H9 (cell line): ENCODE results near the gene NFASC. TPM values are rescaled to one million over a fixed set of nuclear protein-coding genes. Genes with fewer than 3 reads are reported as not detected.

Experiments used
- DNase-seq: peaks from one replicate; pipeline ENCODE4 v3.0.0-alpha.2; 2017
- H2AFZ ChIP-seq: one replicate; pipeline ENCODE4 v1.6.1; 2013; ENCODE audit warnings: mild to moderate bottlenecking, low read length, control low read depth, moderate library complexity
- H2AK5ac ChIP-seq: 2 replicates; pipeline ENCODE4 v1.6.1; 2013; ENCODE audit warnings: low read length, control low read depth, mixed read lengths; ENCODE audit not compliant: insufficient read length
- H2BK120ac ChIP-seq: one replicate; pipeline ENCODE4 v1.6.1; 2013; ENCODE audit warnings: low read depth, mild to moderate bottlenecking, low read length, control low read depth, inconsistent platforms; ENCODE audit not compliant: poor library complexity, severe bottlenecking
- H2BK12ac ChIP-seq: 2 replicates; pipeline ENCODE4 v1.6.1; 2013; ENCODE audit warnings: low read length, control low read depth, mixed read lengths, low read depth; ENCODE audit not compliant: insufficient read length
- H2BK15ac ChIP-seq: 2 replicates; pipeline ENCODE4 v1.6.1; 2013; ENCODE audit warnings: low read depth, low read length, control low read depth
- H2BK20ac ChIP-seq: one replicate; pipeline ENCODE4 v1.6.1; 2013; ENCODE audit warnings: low read depth, mild to moderate bottlenecking, low read length, control low read depth, inconsistent platforms; ENCODE audit not compliant: poor library complexity, severe bottlenecking
- H2BK5ac ChIP-seq: 2 replicates; pipeline ENCODE4 v1.6.1; 2013; ENCODE audit warnings: low read length, control low read depth, mixed read lengths; ENCODE audit not compliant: insufficient read length
- H3K14ac ChIP-seq: 2 replicates; pipeline ENCODE4 v1.6.1; 2013; ENCODE audit warnings: low read length, control low read depth; ENCODE audit not compliant: insufficient read depth
- H3K18ac ChIP-seq: 2 replicates; pipeline ENCODE4 v1.6.1; 2013; ENCODE audit warnings: low read depth, mild to moderate bottlenecking, mixed read lengths, low read length, control low read depth; ENCODE audit not compliant: insufficient read length
- H3K23ac ChIP-seq: 2 replicates; pipeline ENCODE4 v1.6.1; 2013; ENCODE audit warnings: low read length, control low read depth, mixed read lengths, low read depth; ENCODE audit not compliant: insufficient read length
- H3K23me2 ChIP-seq: 2 replicates; pipeline ENCODE4 v1.6.1; 2013; ENCODE audit warnings: low read depth, mild to moderate bottlenecking, mixed read lengths, low read length, control low read depth; ENCODE audit not compliant: insufficient read length, poor library complexity, severe bottlenecking
- H3K27ac ChIP-seq: 2 replicates; pipeline ENCODE4 v1.5.1; 2013; ENCODE audit warnings: low read length, control low read depth, mixed read lengths, low read depth; ENCODE audit not compliant: insufficient read length
- H3K27me3 ChIP-seq: 2 replicates; pipeline ENCODE4 v1.6.1; 2013; ENCODE audit warnings: low read length, control low read depth, inconsistent platforms; ENCODE audit not compliant: insufficient read depth
- H3K4ac ChIP-seq: 2 replicates; pipeline ENCODE4 v1.6.1; 2013; ENCODE audit warnings: low read depth, mild to moderate bottlenecking, control low read depth, inconsistent platforms, low read length, moderate library complexity
- H3K4me1 ChIP-seq: 2 replicates; pipeline ENCODE4 v1.6.1; 2013; ENCODE audit warnings: low read length, control low read depth, inconsistent platforms; ENCODE audit not compliant: insufficient read depth
- H3K4me2 ChIP-seq: 2 replicates; pipeline ENCODE4 v1.6.1; 2013; ENCODE audit warnings: low read length, control low read depth, mixed read lengths; ENCODE audit not compliant: insufficient read length, insufficient read depth
- H3K56ac ChIP-seq: 2 replicates; pipeline ENCODE4 v1.6.1; 2013; ENCODE audit warnings: low read depth, mild to moderate bottlenecking, mixed read lengths, low read length, control low read depth; ENCODE audit not compliant: insufficient read length
- H3K79me1 ChIP-seq: 2 replicates; pipeline ENCODE4 v1.6.1; 2013; ENCODE audit warnings: low read depth, mild to moderate bottlenecking, moderate library complexity, low read length, control low read depth, inconsistent platforms; ENCODE audit not compliant: insufficient read depth, poor library complexity, severe bottlenecking
- H3K79me2 ChIP-seq: 2 replicates; pipeline ENCODE4 v1.6.1; 2013; ENCODE audit warnings: low read length, control low read depth, inconsistent platforms; ENCODE audit not compliant: insufficient read depth
- H3K9ac ChIP-seq: 2 replicates; pipeline ENCODE4 v1.6.1; 2013; ENCODE audit warnings: low read length, control low read depth, mixed read lengths; ENCODE audit not compliant: insufficient read length; ENCODE audit errors: extremely low read depth
- H3K9me3 ChIP-seq: one replicate; pipeline ENCODE4 v1.6.1; 2013; ENCODE audit warnings: low read depth, low read length, inconsistent platforms; ENCODE audit not compliant: control insufficient read depth
- H3T11ph ChIP-seq: one replicate; pipeline ENCODE4 v1.6.1; 2013; ENCODE audit warnings: mild to moderate bottlenecking, low read length, control low read depth, inconsistent platforms
- H4K20me1 ChIP-seq: one replicate; pipeline ENCODE4 v1.6.1; 2013; ENCODE audit not compliant: control insufficient read depth, insufficient read length, insufficient read depth
- H4K5ac ChIP-seq: 2 replicates; pipeline ENCODE4 v1.6.1; 2013; ENCODE audit warnings: low read depth, mild to moderate bottlenecking, mixed read lengths, low read length, control low read depth; ENCODE audit not compliant: insufficient read length
- H4K8ac ChIP-seq: replicated peaks from 2 replicates; pipeline ENCODE4 v1.6.1; 2013; ENCODE audit warnings: low read length, control low read depth, mixed read lengths, low read depth; ENCODE audit not compliant: insufficient read length
- H4K91ac ChIP-seq: 2 replicates; pipeline ENCODE4 v1.6.1; 2013; ENCODE audit warnings: low read depth, mild to moderate bottlenecking, moderate library complexity, mixed read lengths, low read length, control low read depth; ENCODE audit not compliant: insufficient read length
- H3K27ac Mint-ChIP-seq, 3 experiments: 2 replicates in 2 of 3; 3 replicates in 1 of 3; pipeline ENCODE4 v1.8.0; 2020 to 2021; ENCODE audit warnings: mixed read lengths in 3 of 3, mild to moderate bottlenecking in 1 of 3, moderate library complexity in 1 of 3
- H3K27me3 Mint-ChIP-seq: 2 replicates; pipeline ENCODE4 v1.8.0; 2021; ENCODE audit warnings: low read depth, mild to moderate bottlenecking, moderate library complexity, mixed read lengths
- H3K36me3 Mint-ChIP-seq, 3 experiments: 2 replicates in 2 of 3; 3 replicates in 1 of 3; pipeline ENCODE4 v1.8.0; 2020 to 2021; ENCODE audit warnings: low read depth in 3 of 3, mixed read lengths in 3 of 3; ENCODE audit not compliant: insufficient read depth in 1 of 3
- H3K4me1 Mint-ChIP-seq, 2 experiments: 2 replicates each; pipeline ENCODE4 v1.8.0; 2020; ENCODE audit warnings: mixed read lengths in 2 of 2
- H3K4me3 Mint-ChIP-seq, 2 experiments: 2 replicates in 1 of 2; 3 replicates in 1 of 2; pipeline ENCODE4 v1.8.0; 2020 to 2021; ENCODE audit warnings: mild to moderate bottlenecking in 2 of 2, mixed read lengths in 2 of 2, moderate library complexity in 1 of 2
- H3K9me3 Mint-ChIP-seq, 2 experiments: 2 replicates in 1 of 2; 3 replicates in 1 of 2; pipeline ENCODE4 v1.8.0; 2020; ENCODE audit warnings: mild to moderate bottlenecking in 2 of 2, mixed read lengths in 2 of 2, moderate library complexity in 1 of 2
- WGBS: extraction: QIAGEN DNeasy Blood & Tissue Kit; methylation state at CpG from one replicate; pipeline ENCODE4 v1.1.7; 2013; ENCODE audit warnings: missing lambda C conversion rate, low lambda C conversion rate, mixed read lengths; ENCODE audit not compliant: insufficient read length; ENCODE audit errors: extremely low coverage; 5-methylcytosine and 5-hydroxymethylcytosine counted together
- total RNA-seq: library from RNA; stranded (reverse); gene quantifications from 2 replicates; pipeline ENCODE4 v1.2.1, GENCODE V29; 2021
- TF ChIP-seq, protein P1 (sequence below): fragments of 200-600 bp; sonication (generic); conservative IDR thresholded peaks from 3 replicates; pipeline ENCODE4 v1.8.0; 2021; ENCODE audit warnings: antibody characterized with exemption, mild to moderate bottlenecking

The NFASC gene
- total RNA-seq, 1 experiment from 2014 or later, result 5.0 TPM

DNA sequence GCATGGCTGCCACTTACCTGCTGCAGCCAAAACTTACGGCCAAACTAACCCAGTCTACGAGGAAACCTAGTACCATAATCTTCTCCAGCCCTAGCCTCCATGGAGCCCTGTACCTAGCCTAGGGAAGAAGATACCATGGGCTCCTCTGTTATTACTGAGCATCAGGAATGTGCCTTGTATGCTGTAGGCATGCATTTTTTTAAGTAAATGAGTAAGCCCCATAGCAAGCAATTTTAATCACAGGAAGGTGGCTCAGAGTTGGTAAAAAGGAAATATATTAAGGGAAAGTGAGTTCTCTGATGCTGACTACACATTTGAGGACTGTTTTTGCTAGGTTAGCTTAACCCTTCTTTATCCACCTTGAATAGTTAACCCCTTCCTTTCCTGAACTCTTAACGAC is 21.2 kb downstream of the NFASC start:
- Histone ChIP-seq H3K56ac (no peak overlapping the region), H3K14ac (no peak overlapping the region), H2BK15ac (no peak overlapping the region), H3K27ac (no peak overlapping the region), H3K27me3 (no peaks in the 10 kb centered on the region), H4K20me1 (no peaks in the 10 kb centered on the region), H2BK12ac (no peak overlapping the region), H2BK5ac (no peak overlapping the region), H2BK120ac (no peak overlapping the region), H2AFZ (no peak overlapping the region), H2BK20ac (no peak overlapping the region), H3K79me1 (no peaks in the 10 kb centered on the region), H3T11ph (no peak overlapping the region), H3K9me3 (no peaks in the 10 kb centered on the region), H3K4me1 (no peaks in the 10 kb centered on the region; the same call in 1 of the 2 replicates), H3K79me2 (no peaks in the 10 kb centered on the region), H4K91ac (no peak overlapping the region), H3K23me2 (no peaks in the 10 kb centered on the region), H2AK5ac (no peak overlapping the region), H3K4ac (no peak overlapping the region), H4K5ac (no peak overlapping the region), H3K9ac (no peak overlapping the region), H3K18ac (no peak overlapping the region), H4K8ac (no peak overlapping the region), H3K4me2 (no peak overlapping the region), H3K23ac (no peak overlapping the region)
- WGBS, result no CpG with 5 or more reads among the region's 3 CpGs
- no peak for DNase-seq
- peaks cover 0 to 2% (median 0%) of the 10 kb centered on the region in 3 experiments; a peak in 1 of 7 replicates for H3K36me3 Mint-ChIP-seq
- H3K9me3 Mint-ChIP-seq, result no peaks in the 10 kb centered on the region
- peaks cover 7% of the 10 kb centered on the region in 2 experiments for H3K4me1 Mint-ChIP-seq
- no peak overlapping the region; a peak in 1 of 7 replicates for H3K27ac Mint-ChIP-seq
- no peak overlapping the region for H3K4me3 Mint-ChIP-seq
- peaks cover 3% of the 10 kb centered on the region; the same call in 1 of the 2 replicates for H3K27me3 Mint-ChIP-seq
- TF ChIP-seq, protein P1, sequence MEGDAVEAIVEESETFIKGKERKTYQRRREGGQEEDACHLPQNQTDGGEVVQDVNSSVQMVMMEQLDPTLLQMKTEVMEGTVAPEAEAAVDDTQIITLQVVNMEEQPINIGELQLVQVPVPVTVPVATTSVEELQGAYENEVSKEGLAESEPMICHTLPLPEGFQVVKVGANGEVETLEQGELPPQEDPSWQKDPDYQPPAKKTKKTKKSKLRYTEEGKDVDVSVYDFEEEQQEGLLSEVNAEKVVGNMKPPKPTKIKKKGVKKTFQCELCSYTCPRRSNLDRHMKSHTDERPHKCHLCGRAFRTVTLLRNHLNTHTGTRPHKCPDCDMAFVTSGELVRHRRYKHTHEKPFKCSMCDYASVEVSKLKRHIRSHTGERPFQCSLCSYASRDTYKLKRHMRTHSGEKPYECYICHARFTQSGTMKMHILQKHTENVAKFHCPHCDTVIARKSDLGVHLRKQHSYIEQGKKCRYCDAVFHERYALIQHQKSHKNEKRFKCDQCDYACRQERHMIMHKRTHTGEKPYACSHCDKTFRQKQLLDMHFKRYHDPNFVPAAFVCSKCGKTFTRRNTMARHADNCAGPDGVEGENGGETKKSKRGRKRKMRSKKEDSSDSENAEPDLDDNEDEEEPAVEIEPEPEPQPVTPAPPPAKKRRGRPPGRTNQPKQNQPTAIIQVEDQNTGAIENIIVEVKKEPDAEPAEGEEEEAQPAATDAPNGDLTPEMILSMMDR, result no peak
